OCI-LY7 (cell line): ENCODE measurements around the gene ARTN. TPM values are rescaled to one million over a fixed set of nuclear protein-coding genes. Genes with fewer than 3 reads are reported as not detected.

Experiments
- BruUV-seq: library from RNA; stranded (reverse); fragments of 400-500 nt; replicated peaks from 2 replicates; lab custom pipeline; 2021; lab: Mats Ljungman, UMichigan
- CTCF ChIA-PET: fragments of 300-600 bp; sonication (Branson Sonifier 250); formaldehyde crosslinking; loops from one replicate; lab custom pipeline; 2022; ENCODE audit warnings: antibody characterized with exemption; ENCODE audit not compliant: unreplicated experiment; lab: Charles Lee
- POLR2A ChIA-PET: fragments of 300-600 bp; sonication (Branson Sonifier 250); formaldehyde crosslinking; loops from one replicate; lab custom pipeline; 2022; ENCODE audit warnings: antibody characterized with exemption; lab: Charles Lee
- DNase-seq: peaks from one replicate; pipeline ENCODE4 v3.0.0-alpha.2; 2015; ENCODE audit warnings: low spot score
- H2AFZ ChIP-seq: fragments of 200-600 bp; sonication (generic), shearing (Covaris generic); 2 replicates; pipeline ENCODE4 v1.6.1; 2014; ENCODE audit warnings: mild to moderate bottlenecking, antibody characterized with exemption, low read length, moderate library complexity
- H3K27ac ChIP-seq: fragments of 200-600 bp; sonication (generic); 2 replicates; pipeline ENCODE4 v1.5.1; 2014; ENCODE audit warnings: mixed run types, low read depth, mild to moderate bottlenecking, moderate library complexity, low read length, inconsistent platforms; ENCODE audit not compliant: poor library complexity, severe bottlenecking
- H3K36me3 ChIP-seq: fragments of 200-600 bp; sonication (generic); 2 replicates; pipeline ENCODE4 v1.6.1; 2014; ENCODE audit warnings: mild to moderate bottlenecking, antibody characterized with exemption, low read length, moderate library complexity, mixed read lengths; ENCODE audit not compliant: insufficient read depth
- H3K4me1 ChIP-seq: fragments of 200-600 bp; sonication (generic); 2 replicates; pipeline ENCODE4 v1.5.1; 2014; ENCODE audit warnings: mild to moderate bottlenecking, low read length; ENCODE audit not compliant: insufficient read depth, poor library complexity, severe bottlenecking
- H3K4me2 ChIP-seq: fragments of 200-600 bp; sonication (generic); 2 replicates; pipeline ENCODE4 v1.6.1; 2014; ENCODE audit warnings: mild to moderate bottlenecking, low read length
- H3K4me3 ChIP-seq: fragments of 200-600 bp; sonication (generic); 2 replicates; pipeline ENCODE4 v1.5.1; 2014; ENCODE audit warnings: mild to moderate bottlenecking, low read depth, low read length; ENCODE audit not compliant: poor library complexity, severe bottlenecking
- H3K79me2 ChIP-seq: fragments of 200-600 bp; sonication (generic); 2 replicates; pipeline ENCODE4 v1.6.1; 2016; ENCODE audit warnings: low read depth, mild to moderate bottlenecking, low read length, moderate library complexity, mixed read lengths; ENCODE audit not compliant: insufficient read depth
- H3K9me2 ChIP-seq: fragments of 200-600 bp; sonication (generic); 2 replicates; pipeline ENCODE4 v1.6.1; 2016; ENCODE audit warnings: mild to moderate bottlenecking, low read length, mixed read lengths; ENCODE audit not compliant: insufficient read depth
- H3K9me3 ChIP-seq: fragments of 200-600 bp; sonication (generic); 2 replicates; pipeline ENCODE4 v1.6.1; 2014; ENCODE audit warnings: mild to moderate bottlenecking, mixed run types, low read length, mixed read lengths
- H4K20me1 ChIP-seq: fragments of 200-600 bp; sonication (generic); 2 replicates; pipeline ENCODE4 v1.6.1; 2014; ENCODE audit warnings: mild to moderate bottlenecking, antibody characterized with exemption, low read length, moderate library complexity, mixed read lengths; ENCODE audit not compliant: insufficient read depth
- CTCF ChIP-seq: fragments of 200-600 bp; sonication (generic); conservative IDR thresholded peaks from 2 replicates; pipeline ENCODE4 v1.5.1; 2014; ENCODE audit warnings: mild to moderate bottlenecking, antibody characterized with exemption, low read length, moderate library complexity, mixed read lengths
- EZH2phosphoT487 ChIP-seq: fragments of 200-600 bp; sonication (generic); IDR thresholded peaks from 2 replicates; pipeline ENCODE4 v1.6.1; 2018; ENCODE audit warnings: low read depth, borderline replicate concordance, mild to moderate bottlenecking, mixed run types, antibody characterized with exemption, low read length, moderate library complexity, mixed read lengths
- intact Hi-C: fragments of 100-400 bp; cut with micrococcal nuclease; formaldehyde crosslinking; loops from one replicate; pipeline ENCODE4 v1.10.0; 2022; ENCODE audit not compliant: unreplicated experiment
- total RNA-seq, 2 experiments: library from RNA; depleted of rRNA in 1 of 2; stranded (reverse); fragments of >200 nt in 1 of 2; shearing (Covaris generic) in 1 of 2; gene quantifications; 2 replicates each; pipeline ENCODE4 v1.2.3, GENCODE V29; 2014 to 2022

The ARTN gene
- total RNA-seq, 2 experiments from 2014 or later: 0.44 to 1.2 TPM

- Histone ChIP-seq H3K27ac (no peak overlapping the region), H3K4me1 (no peaks in the 10 kb centered on the region), H3K4me2 (no peak overlapping the region), H3K4me3 (no peak overlapping the region), H3K9me2 (no peaks in the 10 kb centered on the region), H3K79me2 (no peaks in the 10 kb centered on the region), H3K36me3 (no peaks in the 10 kb centered on the region), H2AFZ (no peak overlapping the region), H4K20me1 (no peaks in the 10 kb centered on the region), H3K9me3 (no peaks in the 10 kb centered on the region)
- TF ChIP-seq EZH2phosphoT487 (no peak), CTCF (no peak)
- ChIA-PET POLR2A (interaction anchor here (0.7 kb wide), 1 partner anchor 33 kb away, joined by 3 read pairs; no protein-coding TSS in a partner anchor), CTCF (no interaction called here)
- BruUV-seq: no TSS peak
- intact Hi-C loops: no loop called here
- no peak for DNase-seq
These were observed 42.8 kb upstream of the ARTN start for GRCh38 chr1:43890815-43891214.

- TF ChIP-seq EZH2phosphoT487 (no peak), CTCF (no peak)
- Histone ChIP-seq H3K36me3 (no peaks in the 10 kb centered on the region; the same call in 1 of the 2 replicates), H3K9me2 (no peaks in the 10 kb centered on the region), H3K27ac (no peak overlapping the region), H3K4me1 (no peaks in the 10 kb centered on the region), H3K9me3 (no peaks in the 10 kb centered on the region), H3K79me2 (no peaks in the 10 kb centered on the region), H4K20me1 (no peaks in the 10 kb centered on the region), H2AFZ (no peak overlapping the region), H3K4me2 (no peak overlapping the region), H3K4me3 (no peak overlapping the region)
- no peak for DNase-seq
- POLR2A ChIA-PET: no interaction called here
- no TSS peak for BruUV-seq
- CTCF ChIA-PET: no interaction called here
- intact Hi-C loops: no loop called here
These were observed 40.6 kb upstream of the ARTN start for GRCh38 chr1:43893006-43893405.

GRCh38 chr1:43898981-43899380, 34.6 kb upstream of the ARTN start:
- no peak for TF ChIP-seq EZH2phosphoT487
- no peak for TF ChIP-seq CTCF
- no peak overlapping the region for H3K4me3 ChIP-seq

More at GRCh38 chr1:43898981-43899380, 34.6 kb upstream of the ARTN start:
- CTCF ChIA-PET: interaction anchor here (0.6 kb wide), 1 partner anchor 611 kb away, joined by 3 read pairs; no protein-coding TSS in a partner anchor
- no peaks in the 10 kb centered on the region for H3K9me3 ChIP-seq
- H3K79me2 ChIP-seq: no peaks in the 10 kb centered on the region
- peaks cover 4% of the 10 kb centered on the region; the same call in 1 of the 2 replicates for H3K36me3 ChIP-seq
- BruUV-seq: no TSS peak
- POLR2A ChIA-PET: no interaction called here
- H2AFZ ChIP-seq: no peak overlapping the region
- no peak for DNase-seq
- H3K9me2 ChIP-seq: no peaks in the 10 kb centered on the region
- H3K27ac ChIP-seq: no peak overlapping the region
- H3K4me2 ChIP-seq: no peak overlapping the region
- H3K4me1 ChIP-seq: no peaks in the 10 kb centered on the region
- intact Hi-C loops: no loop called here
- H4K20me1 ChIP-seq: no peaks in the 10 kb centered on the region
